Esophagus squamous epithelium (tissue), 5 donors: ENCODE data around the gene TK2. TPM values are rescaled to one million over a fixed set of nuclear protein-coding genes. Genes with fewer than 3 reads are reported as not detected.
"Not testable (repeated sequence)": the region's sequence is repeated elsewhere in the genome, so short reads cannot be mapped to it uniquely, and the experiment has no call there.

Source experiments
- DNase-seq: peaks from one replicate; lab custom pipeline; 2025; lab: John Stamatoyannopoulos, UW
- H3K27ac ChIP-seq, 4 donors: fragments of 200-600 bp; sonication (generic); one replicate each; pipeline ENCODE4 v1.5.1; 2016 to 2019; ENCODE audit warnings: mild to moderate bottlenecking in 1 of 4
- H3K27me3 ChIP-seq, 4 donors: fragments of 200-600 bp; sonication (generic); 1 replicate in 3 of 4; 2 replicates in 1 of 4; pipeline versions ENCODE4 v1.5.1 to v1.6.0; 2017 to 2021; ENCODE audit warnings: antibody characterized with exemption in 1 of 4
- H3K36me3 ChIP-seq, 3 donors: fragments of 200-600 bp; sonication (generic); one replicate each; pipeline ENCODE4 v1.5.1; 2016 to 2019
- H3K4me1 ChIP-seq, 3 donors: fragments of 200-600 bp; sonication (generic); one replicate each; pipeline ENCODE4 v1.5.1; 2017 to 2019
- H3K4me3 ChIP-seq, 4 donors: fragments of 200-600 bp; sonication (generic); 1 replicate in 3 of 4; 2 replicates in 1 of 4; pipeline ENCODE4 v1.5.1; 2016 to 2019; ENCODE audit warnings: mild to moderate bottlenecking in 2 of 4, moderate library complexity in 1 of 4
- H3K9me3 ChIP-seq, 3 donors: fragments of 200-600 bp; sonication (generic); one replicate each; pipeline ENCODE4 v1.5.1; 2016 to 2019
- CTCF ChIP-seq, 6 experiments: fragments of 450-650 bp in 4 of 6; fragments of 200-600 bp in 2 of 6; sonication (generic) in 2 of 6; IDR thresholded peaks; one replicate each; pipeline ENCODE4 v1.5.1; 2016 to 2019; ENCODE audit warnings: antibody characterized with exemption in 6 of 6, mild to moderate bottlenecking in 4 of 6, moderate library complexity in 4 of 6
- POLR2A ChIP-seq, 4 donors: fragments of 450-650 bp; IDR thresholded peaks; one replicate each; pipeline ENCODE4 v1.6.1; 2017; ENCODE audit warnings: antibody characterized with exemption in 4 of 4, mild to moderate bottlenecking in 4 of 4, moderate library complexity in 3 of 4
- whole genome bisulfite sequencing, 2 donors: methylation state at CpG; one replicate each; pipeline ENCODE4 v1.1.5; 2018; 5-methylcytosine and 5-hydroxymethylcytosine counted together
- intact Hi-C: fragments of 100-400 bp; cut with DNase I; formaldehyde crosslinking; loops from one replicate; pipeline ENCODE4 v1.15.0; 2022
- total RNA-seq, 4 donors: library from RNA; depleted of rRNA; stranded (reverse); fragments of >200 nt; gene quantifications; one replicate each; pipeline ENCODE4 v1.1.0, GENCODE V29; 2016
- donor health status: DM: yes; HTN: yes; CAD: no.

The TK2 gene
- total RNA-seq, 4 donors from 2014 or later: 5.6 to 22.5 (median 13.5) TPM

DNA sequence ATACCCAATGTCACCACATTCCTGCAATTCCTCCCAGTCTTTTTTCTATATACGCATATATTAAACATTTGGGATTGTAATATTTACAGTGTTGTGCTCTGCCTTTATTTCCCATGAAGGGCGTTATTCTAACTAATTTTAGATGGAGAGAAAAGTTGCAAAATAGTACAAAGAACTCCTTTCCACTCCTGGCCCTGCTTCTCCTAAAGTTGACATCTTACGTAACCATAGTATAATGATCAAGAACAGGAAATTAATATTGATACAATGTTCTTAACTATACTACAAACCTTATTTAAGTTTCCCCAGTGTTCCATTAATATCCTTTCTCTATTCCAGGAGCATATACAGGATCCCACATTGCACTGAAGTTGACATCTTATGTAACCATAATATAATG is 46.3 kb downstream of the TK2 start:
- intact Hi-C loops: no loop called here
- H3K9me3 ChIP-seq: no peaks in the 10 kb centered on the region
- WGBS, 2 donors: 81 to 85% methylated on average over 3 of the region's 3 CpGs
- peaks cover 3 to 45% (median 5%) of the 10 kb centered on the region in 3 donors for H3K4me1 ChIP-seq
- no peaks in the 10 kb centered on the region for H3K36me3 ChIP-seq
- no peak for TF ChIP-seq POLR2A (IDR thresholded peaks at IDR 0.05)
- TF ChIP-seq CTCF (IDR thresholded peaks at IDR 0.05): no peak
- peak overlapping the region in 3 of 4 donors; percentile 49 to 74 (median 63) for H3K27ac ChIP-seq
- no peaks in the 10 kb centered on the region for H3K27me3 ChIP-seq
- no peak overlapping the region for H3K4me3 ChIP-seq
- no peak for DNase-seq

DNA sequence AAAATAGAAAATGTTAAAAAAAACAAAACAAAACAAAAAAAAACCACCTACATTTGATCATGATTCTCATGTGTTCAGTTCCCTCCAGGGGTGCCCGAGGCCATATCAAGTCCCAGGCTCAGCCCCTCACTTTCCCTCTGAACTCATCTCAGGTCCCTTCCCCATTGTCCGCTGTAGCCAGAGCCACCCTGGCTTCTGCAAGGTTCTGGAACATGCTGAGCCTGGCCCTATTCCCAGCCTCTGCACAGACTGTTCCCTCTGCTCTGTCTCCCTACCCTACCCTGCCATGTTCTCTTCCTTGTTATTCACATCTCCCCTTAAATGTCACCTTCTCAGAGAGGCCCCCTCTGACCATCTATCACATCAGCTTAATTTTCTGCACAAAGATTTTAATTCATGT is 46.9 kb downstream of the TK2 start:
- Histone ChIP-seq H3K9me3 (no peaks in the 10 kb centered on the region), H3K36me3 (no peaks in the 10 kb centered on the region), H3K4me1 (peaks cover 0 to 39% (median 5%) of the 10 kb centered on the region in 3 donors), H3K27ac (peak overlapping the region in 3 of 4 donors; percentile 49 to 74 (median 63)), H3K4me3 (no peak overlapping the region), H3K27me3 (no peaks in the 10 kb centered on the region)
- no peak for DNase-seq
- TF ChIP-seq CTCF (IDR thresholded peaks at IDR 0.05) (no peak), POLR2A (IDR thresholded peaks at IDR 0.05) (no peak)
- intact Hi-C loops: no loop called here
- 62 to 74% methylated on average over 2 of the region's 2 CpGs for WGBS, 2 donors

DNA sequence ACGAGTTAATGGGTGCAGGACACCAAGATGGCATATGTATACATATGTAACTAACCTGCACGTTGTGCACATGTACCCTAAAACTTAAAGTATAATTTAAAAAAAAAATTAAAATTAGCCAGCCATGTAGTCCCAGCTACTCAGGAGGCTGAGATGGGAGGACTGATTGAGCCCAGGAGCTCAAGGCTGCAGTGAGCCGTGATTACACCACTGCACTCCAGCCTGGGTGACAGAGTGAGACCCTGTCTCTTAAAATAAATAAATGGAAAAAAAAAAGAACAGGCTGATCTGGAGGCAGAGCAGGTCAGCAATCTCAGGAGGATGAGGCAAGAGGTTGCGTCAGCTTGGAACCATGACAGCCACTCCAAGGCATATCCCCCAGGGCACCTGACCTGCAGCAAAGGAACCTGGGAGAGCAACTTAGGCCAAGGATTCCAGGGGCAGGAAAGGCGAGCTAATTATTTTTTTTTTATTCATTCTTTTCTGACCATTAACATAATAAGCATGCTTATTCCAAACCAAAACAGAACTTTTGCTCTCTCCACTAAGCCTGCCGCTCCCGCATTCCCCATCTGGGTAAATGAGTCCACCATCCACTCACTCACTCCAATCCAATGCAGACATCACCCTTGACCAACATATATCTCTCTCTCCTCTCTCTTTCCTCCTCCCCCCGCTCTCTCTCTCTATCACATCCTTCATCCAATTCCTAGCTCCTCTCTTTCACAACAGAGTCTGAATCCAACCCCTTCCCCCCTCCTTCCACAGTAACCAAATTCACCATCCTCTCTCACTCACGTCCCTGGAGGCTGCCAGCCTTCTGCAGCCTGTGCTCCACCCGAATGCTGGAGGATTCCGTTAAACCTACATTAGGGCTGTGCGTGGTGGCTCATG is 47.7 kb downstream of the TK2 start:
- peaks cover 0 to 32% (median 0%) of the 10 kb centered on the region in 3 donors for H3K4me1 ChIP-seq
- H3K27ac ChIP-seq: peak overlapping the region in 3 of 4 donors; percentile 63 to 74 (median 68)
- H3K27me3 ChIP-seq: no peaks in the 10 kb centered on the region
- H3K4me3 ChIP-seq: no peak overlapping the region
- H3K9me3 ChIP-seq: no peaks in the 10 kb centered on the region
- intact Hi-C loops: no loop called here
- TF ChIP-seq POLR2A (IDR thresholded peaks at IDR 0.05) (no peak), CTCF (IDR thresholded peaks at IDR 0.05) (no peak)
- 78 to 82% methylated on average over 11 to 12 of the region's 12 CpGs for WGBS, 2 donors
- DNase-seq: no peak
- no peaks in the 10 kb centered on the region for H3K36me3 ChIP-seq

GRCh38 chr16:66501563-66501962 is 48.4 kb downstream of the TK2 start:
- Histone ChIP-seq H3K27ac (peak overlapping the region in 3 of 4 donors; percentile 3 to 44 (median 42)), H3K4me1 (peaks cover 0 to 26% (median 0%) of the 10 kb centered on the region in 3 donors)
- intact Hi-C loops, H3K36me3 ChIP-seq, DNase-seq, H3K27me3 ChIP-seq, H3K4me3 ChIP-seq, H3K9me3 ChIP-seq: not testable (repeated sequence)
- 90 to 100% methylated on average over 1 to 2 of the region's 4 CpGs for WGBS, 2 donors

DNA sequence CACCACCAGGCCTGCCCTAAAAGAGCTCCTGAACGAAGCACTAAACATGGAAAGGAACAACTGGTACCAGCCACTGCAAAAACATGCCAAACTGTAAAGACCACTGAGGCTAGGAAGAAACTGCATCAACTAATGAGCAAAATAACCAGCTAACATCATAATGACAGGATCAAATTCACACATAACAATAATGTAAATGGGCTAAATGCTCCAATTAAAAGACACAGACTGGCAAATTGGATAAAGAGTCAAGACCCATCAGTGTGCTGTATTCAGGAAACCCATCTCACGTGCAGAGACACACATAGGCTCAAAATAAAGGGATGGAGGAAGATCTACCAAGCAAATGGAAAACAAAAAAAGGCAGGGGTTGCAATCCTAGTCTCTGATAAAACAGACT is 52.0 kb downstream of the TK2 start:
- H3K27ac ChIP-seq, H3K36me3 ChIP-seq, DNase-seq, H3K4me3 ChIP-seq, H3K27me3 ChIP-seq, H3K9me3 ChIP-seq, intact Hi-C loops: not testable (repeated sequence)
- H3K4me1 ChIP-seq: peaks cover 0 to 12% (median 0%) of the 10 kb centered on the region in 3 donors
- WGBS, 2 donors: 75 to 93% methylated on average over 1 to 2 of the region's 2 CpGs

DNA sequence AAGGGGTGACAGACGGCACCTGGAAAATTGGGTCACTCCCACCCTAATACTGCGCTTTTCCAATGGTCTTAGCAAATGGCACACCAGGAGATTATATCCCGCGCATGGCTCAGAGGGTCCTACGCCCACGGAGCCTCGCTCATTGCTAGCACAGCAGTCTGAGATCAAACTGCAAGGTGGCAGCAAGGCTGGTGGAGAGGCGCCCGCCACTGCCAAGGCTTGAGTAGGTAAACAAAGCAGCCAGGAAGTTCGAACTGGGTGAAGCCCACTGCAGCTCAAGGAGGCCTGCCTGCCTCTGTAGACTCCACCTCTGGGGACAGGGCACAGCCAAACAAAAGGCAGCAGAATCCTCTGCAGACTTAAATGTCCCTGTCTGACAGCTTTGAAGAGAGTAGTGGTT is 53.7 kb downstream of the TK2 start:
- H3K27ac ChIP-seq, H3K4me1 ChIP-seq, H3K36me3 ChIP-seq, DNase-seq, H3K27me3 ChIP-seq, H3K4me3 ChIP-seq, intact Hi-C loops, H3K9me3 ChIP-seq: not testable (repeated sequence)
- WGBS, 2 donors: 58% methylated on average over 4 of the region's 10 CpGs; no CpG with 5 or more reads in 1 of the 2 donors
